HepG2 (cell line): ENCODE results near the gene RIN3. TPM values are rescaled to one million over a fixed set of nuclear protein-coding genes. Genes with fewer than 3 reads are reported as not detected.
A peak's percentile ranks its signal among the peaks of the same experiment; 100 is the strongest.

ENCODE experiments used
- CBFB ChIP-seq: sonication (generic); formaldehyde crosslinking; IDR thresholded peaks from 2 replicates; pipeline ENCODE4 v1.4.0; 2020; ENCODE audit warnings: missing genetic modification reagents
- GFI1 ChIP-seq: sonication (generic); formaldehyde crosslinking; IDR thresholded peaks from 2 replicates; pipeline ENCODE4 v1.5.0; 2020; ENCODE audit warnings: missing genetic modification reagents, mild to moderate bottlenecking, borderline replicate concordance
- NCOA2 ChIP-seq: sonication (generic); formaldehyde crosslinking; IDR thresholded peaks from 2 replicates; pipeline ENCODE4 v1.8.0; 2022; ENCODE audit warnings: inconsistent platforms
- TAF15 ChIP-seq: fragments of 200-400 bp; formaldehyde crosslinking; IDR thresholded peaks from one replicate; pipeline ENCODE4 v1.6.1; 2018; ENCODE audit warnings: mild to moderate bottlenecking, low read depth, low read length; ENCODE audit not compliant: poor library complexity, severe bottlenecking
- ZBTB42 ChIP-seq: sonication (generic); formaldehyde crosslinking; IDR thresholded peaks from 2 replicates; pipeline ENCODE4 v1.5.0; 2020; ENCODE audit warnings: mild to moderate bottlenecking, missing genetic modification reagents
- ZBTB7B ChIP-seq: sonication (generic); formaldehyde crosslinking; IDR thresholded peaks from 2 replicates; pipeline ENCODE4 v1.4.0; 2020; ENCODE audit warnings: missing genetic modification reagents
- ZBTB8A ChIP-seq: sonication (generic); formaldehyde crosslinking; IDR thresholded peaks from 2 replicates; pipeline ENCODE4 v1.4.0; 2020; ENCODE audit warnings: mild to moderate bottlenecking, low read depth, missing genetic modification reagents, borderline replicate concordance
- ZNF33B ChIP-seq: sonication (generic); formaldehyde crosslinking; IDR thresholded peaks from 2 replicates; pipeline ENCODE4 v1.5.1; 2020; ENCODE audit warnings: mild to moderate bottlenecking, missing genetic modification reagents
- ZNF354B ChIP-seq: sonication (generic); formaldehyde crosslinking; IDR thresholded peaks from 2 replicates; pipeline ENCODE4 v1.8.0; 2022; ENCODE audit warnings: mild to moderate bottlenecking, missing genetic modification reagents
- ZNF407 ChIP-seq: sonication (generic); formaldehyde crosslinking; IDR thresholded peaks from one replicate; pipeline ENCODE4 v1.5.1; 2020; ENCODE audit warnings: mild to moderate bottlenecking, missing genetic modification reagents; ENCODE audit errors: not compliant biosample characterization
- ZNF512B ChIP-seq: sonication (generic); formaldehyde crosslinking; IDR thresholded peaks from 2 replicates; pipeline ENCODE4 v1.5.1; 2020; ENCODE audit warnings: missing genetic modification reagents, mild to moderate bottlenecking, borderline replicate concordance
- ZNF652 ChIP-seq: IDR thresholded peaks from 2 replicates; pipeline ENCODE4 v1.6.1; 2016; ENCODE audit warnings: low read depth, borderline replicate concordance
- polyA plus RNA-seq, 8 experiments: library from polyadenylated mRNA; depleted of rRNA in 3 of 8; stranded (reverse) in 7 of 8; unstranded in 1 of 8; fragments of >200 nt; fragmentation: Illumina TruSeq in 4 of 8; extraction: Trizol in 4 of 8; gene quantifications; 2 replicates each; pipeline versions ENCODE4 v1.2.1 to v1.2.3, GENCODE V29; 2011 to 2016; ENCODE audit warnings: low read depth in 4 of 8, missing spikeins in 1 of 8, mixed read lengths in 1 of 8; ENCODE audit not compliant: insufficient read depth in 1 of 8
- total RNA-seq, 5 experiments: library from RNA; depleted of rRNA; stranded (reverse); fragments of >200 nt; fragmentation: Illumina TruSeq; extraction: Trizol; gene quantifications; 2 replicates each; pipeline ENCODE4 v1.2.3, GENCODE V29; 2016; ENCODE audit warnings: low read depth in 1 of 5

The RIN3 gene
- total and polyA plus RNA-seq, 2 of the 13 experiments (the other 11 are each of a cell fraction or from before 2014, with no cell fraction given): 2.3 to 3.6 TPM

- TF ChIP-seq ZNF407 (CRISPR knock-in tag) (no peak), ZNF512B (CRISPR knock-in tag) (0 out of 2 replicates have a peak, but pooled peaks have one; percentile 71), ZNF33B (CRISPR knock-in tag) (no peak; the same call in 1 of the 2 replicates), NCOA2 (CRISPR knock-in tag) (peak; percentile 72), ZBTB8A (CRISPR knock-in tag) (no peak), ZNF354B (CRISPR knock-in tag) (no peak), TAF15 (no peak), GFI1 (peak; percentile 75; the same call in 1 of the 2 replicates), CBFB (CRISPR knock-in tag) (0 out of 2 replicates have a peak, but pooled peaks have one; percentile 53), ZBTB7B (CRISPR knock-in tag) (peak; percentile 98), ZBTB42 (CRISPR knock-in tag) (no peak), ZNF652 (CRISPR knock-in tag) (0 out of 2 replicates have a peak, but pooled peaks have one; percentile 50)
Observed at GRCh38 chr14:92556863-92557543, 43.4 kb downstream of the RIN3 start (continued).
